Esophagus muscularis mucosa (tissue), 4 donors: Measurements from ENCODE around the gene HCFC2.

ENCODE experiments used
- EP300 ChIP-seq: sonication (generic); formaldehyde crosslinking; IDR thresholded peaks from one replicate; pipeline ENCODE4 v1.6.1; 2017; ENCODE audit warnings: antibody characterized with exemption
- POLR2A ChIP-seq: fragments of 450-650 bp; IDR thresholded peaks from one replicate; pipeline ENCODE4 v1.6.1; 2017; ENCODE audit warnings: antibody characterized with exemption, moderate library complexity, mild to moderate bottlenecking, low read depth
- POLR2AphosphoS5 ChIP-seq, 2 donors: sonication (generic); formaldehyde crosslinking; IDR thresholded peaks; one replicate each; pipeline ENCODE4 v1.6.1; 2017; ENCODE audit warnings: antibody characterized with exemption in 2 of 2
- TF ChIP-seq, protein P1 (sequence below), 3 experiments: fragments of 200-600 bp in 2 of 3; fragments of 450-650 bp in 1 of 3; sonication (generic) in 2 of 3; IDR thresholded peaks; one replicate each; pipeline ENCODE4 v1.5.1; 2017 to 2019; ENCODE audit warnings: antibody characterized with exemption in 3 of 3, mild to moderate bottlenecking in 2 of 3, moderate library complexity in 1 of 3

GRCh38 chr12:104108755-104109445 lies 44.6 kb downstream of the HCFC2 start:
- TF ChIP-seq POLR2A (no peak), POLR2AphosphoS5 (IDR thresholded peaks at IDR 0.05) (peak; percentile 45 to 52), EP300 (no peak)
- TF ChIP-seq, protein P1, sequence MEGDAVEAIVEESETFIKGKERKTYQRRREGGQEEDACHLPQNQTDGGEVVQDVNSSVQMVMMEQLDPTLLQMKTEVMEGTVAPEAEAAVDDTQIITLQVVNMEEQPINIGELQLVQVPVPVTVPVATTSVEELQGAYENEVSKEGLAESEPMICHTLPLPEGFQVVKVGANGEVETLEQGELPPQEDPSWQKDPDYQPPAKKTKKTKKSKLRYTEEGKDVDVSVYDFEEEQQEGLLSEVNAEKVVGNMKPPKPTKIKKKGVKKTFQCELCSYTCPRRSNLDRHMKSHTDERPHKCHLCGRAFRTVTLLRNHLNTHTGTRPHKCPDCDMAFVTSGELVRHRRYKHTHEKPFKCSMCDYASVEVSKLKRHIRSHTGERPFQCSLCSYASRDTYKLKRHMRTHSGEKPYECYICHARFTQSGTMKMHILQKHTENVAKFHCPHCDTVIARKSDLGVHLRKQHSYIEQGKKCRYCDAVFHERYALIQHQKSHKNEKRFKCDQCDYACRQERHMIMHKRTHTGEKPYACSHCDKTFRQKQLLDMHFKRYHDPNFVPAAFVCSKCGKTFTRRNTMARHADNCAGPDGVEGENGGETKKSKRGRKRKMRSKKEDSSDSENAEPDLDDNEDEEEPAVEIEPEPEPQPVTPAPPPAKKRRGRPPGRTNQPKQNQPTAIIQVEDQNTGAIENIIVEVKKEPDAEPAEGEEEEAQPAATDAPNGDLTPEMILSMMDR (IDR thresholded peaks at IDR 0.05): peak; percentile 85 to 95 (median 87)
